ENCODE data around the gene SRD5A3. TPM values are rescaled to one million over a fixed set of nuclear protein-coding genes. Genes with fewer than 3 reads are reported as not detected.
A peak's percentile ranks its signal among the peaks of the same experiment; 100 is the strongest.

The SRD5A3 gene
- total and polyA plus RNA-seq, 9 of the 15 experiments (the other 6 are each of a cell fraction or from before 2014, with no cell fraction given), result 2.5 to 37.0 (median 13.3) TPM

GRCh38 chr4:55397520-55398321 lies 51.7 kb downstream of the SRD5A3 start (continued):
- TF ChIP-seq MGA (IDR thresholded peaks at IDR 0.05) (no peak), DPF2 (IDR thresholded peaks at IDR 0.05) (peak; percentile 62), NFYB (IDR thresholded peaks at IDR 0.05; ENCODE audit: extremely low read depth, insufficient read length) (no peak), MYNN (IDR thresholded peaks at IDR 0.05) (no peak), MYNN (CRISPR knock-in tag; IDR thresholded peaks at IDR 0.05) (no peak), IRF9 (tag; IDR thresholded peaks at IDR 0.05) (no peak), YBX1 (IDR thresholded peaks at IDR 0.05) (0 out of 2 replicates have a peak, but pooled peaks have one; percentile 62), ZNF311 (CRISPR knock-in tag; IDR thresholded peaks at IDR 0.05) (no peak)
- TF ChIP-seq, protein P1, sequence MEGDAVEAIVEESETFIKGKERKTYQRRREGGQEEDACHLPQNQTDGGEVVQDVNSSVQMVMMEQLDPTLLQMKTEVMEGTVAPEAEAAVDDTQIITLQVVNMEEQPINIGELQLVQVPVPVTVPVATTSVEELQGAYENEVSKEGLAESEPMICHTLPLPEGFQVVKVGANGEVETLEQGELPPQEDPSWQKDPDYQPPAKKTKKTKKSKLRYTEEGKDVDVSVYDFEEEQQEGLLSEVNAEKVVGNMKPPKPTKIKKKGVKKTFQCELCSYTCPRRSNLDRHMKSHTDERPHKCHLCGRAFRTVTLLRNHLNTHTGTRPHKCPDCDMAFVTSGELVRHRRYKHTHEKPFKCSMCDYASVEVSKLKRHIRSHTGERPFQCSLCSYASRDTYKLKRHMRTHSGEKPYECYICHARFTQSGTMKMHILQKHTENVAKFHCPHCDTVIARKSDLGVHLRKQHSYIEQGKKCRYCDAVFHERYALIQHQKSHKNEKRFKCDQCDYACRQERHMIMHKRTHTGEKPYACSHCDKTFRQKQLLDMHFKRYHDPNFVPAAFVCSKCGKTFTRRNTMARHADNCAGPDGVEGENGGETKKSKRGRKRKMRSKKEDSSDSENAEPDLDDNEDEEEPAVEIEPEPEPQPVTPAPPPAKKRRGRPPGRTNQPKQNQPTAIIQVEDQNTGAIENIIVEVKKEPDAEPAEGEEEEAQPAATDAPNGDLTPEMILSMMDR (IDR thresholded peaks at IDR 0.05 in 2 of 3, conservative IDR thresholded peaks at IDR 0.05 in 1 of 3; ENCODE audit: insufficient read depth in 2 of 3, low read depth in 1 of 3, low read length in 3 of 3), result no peak
- TF ChIP-seq, protein P2, sequence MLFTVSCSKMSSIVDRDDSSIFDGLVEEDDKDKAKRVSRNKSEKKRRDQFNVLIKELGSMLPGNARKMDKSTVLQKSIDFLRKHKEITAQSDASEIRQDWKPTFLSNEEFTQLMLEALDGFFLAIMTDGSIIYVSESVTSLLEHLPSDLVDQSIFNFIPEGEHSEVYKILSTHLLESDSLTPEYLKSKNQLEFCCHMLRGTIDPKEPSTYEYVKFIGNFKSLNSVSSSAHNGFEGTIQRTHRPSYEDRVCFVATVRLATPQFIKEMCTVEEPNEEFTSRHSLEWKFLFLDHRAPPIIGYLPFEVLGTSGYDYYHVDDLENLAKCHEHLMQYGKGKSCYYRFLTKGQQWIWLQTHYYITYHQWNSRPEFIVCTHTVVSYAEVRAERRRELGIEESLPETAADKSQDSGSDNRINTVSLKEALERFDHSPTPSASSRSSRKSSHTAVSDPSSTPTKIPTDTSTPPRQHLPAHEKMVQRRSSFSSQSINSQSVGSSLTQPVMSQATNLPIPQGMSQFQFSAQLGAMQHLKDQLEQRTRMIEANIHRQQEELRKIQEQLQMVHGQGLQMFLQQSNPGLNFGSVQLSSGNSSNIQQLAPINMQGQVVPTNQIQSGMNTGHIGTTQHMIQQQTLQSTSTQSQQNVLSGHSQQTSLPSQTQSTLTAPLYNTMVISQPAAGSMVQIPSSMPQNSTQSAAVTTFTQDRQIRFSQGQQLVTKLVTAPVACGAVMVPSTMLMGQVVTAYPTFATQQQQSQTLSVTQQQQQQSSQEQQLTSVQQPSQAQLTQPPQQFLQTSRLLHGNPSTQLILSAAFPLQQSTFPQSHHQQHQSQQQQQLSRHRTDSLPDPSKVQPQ (CRISPR knock-in tag; IDR thresholded peaks at IDR 0.05; ENCODE audit: borderline replicate concordance), result no peak
